NB4 (cell line): ENCODE measurements around the gene IQCH.
A peak's percentile ranks its signal among the peaks of the same experiment; 100 is the strongest.

Experiments used
- CTCF ChIP-seq: IDR thresholded peaks from one replicate; pipeline ENCODE4 v1.5.1; 2012; ENCODE audit warnings: low read depth, low read length
- MAX ChIP-seq: IDR thresholded peaks from 2 replicates; pipeline ENCODE4 v1.6.1; 2011; ENCODE audit warnings: low read depth, low read length
- MYC ChIP-seq: IDR thresholded peaks from 2 replicates; pipeline ENCODE4 v1.6.1; 2011; ENCODE audit warnings: low read depth, low read length
- POLR2A ChIP-seq: IDR thresholded peaks from 2 replicates; pipeline ENCODE4 v1.6.1; 2011; ENCODE audit warnings: mild to moderate bottlenecking; ENCODE audit not compliant: insufficient read length; ENCODE audit errors: extremely low read depth

GRCh38 chr15:67422296-67422695 is 167.7 kb downstream of the IQCH start:
- no peak for TF ChIP-seq CTCF
- peak; percentile 72 for TF ChIP-seq MAX
- no peak for TF ChIP-seq POLR2A
- no peak for TF ChIP-seq MYC
